Mesendoderm (in vitro differentiated cells): ENCODE measurements around the gene NBPF3.

ENCODE experiments used
- DNase-seq: peaks from one replicate; pipeline ENCODE4 v3.0.0; 2013
- H2AK5ac ChIP-seq: 2 replicates; pipeline ENCODE4 v1.6.1; 2013; ENCODE audit warnings: low read length, inconsistent platforms
- H2BK120ac ChIP-seq: 2 replicates; pipeline ENCODE4 v1.6.1; 2013; ENCODE audit warnings: low read depth, mild to moderate bottlenecking, low read length, moderate library complexity, mixed read lengths
- H2BK15ac ChIP-seq: replicated peaks from 2 replicates; pipeline ENCODE4 v1.6.1; 2013; ENCODE audit warnings: low read depth, mild to moderate bottlenecking, moderate library complexity
- H2BK5ac ChIP-seq: 2 replicates; pipeline ENCODE4 v1.6.1; 2013; ENCODE audit warnings: low read length, inconsistent platforms
- H3K18ac ChIP-seq: 2 replicates; pipeline ENCODE4 v1.6.1; 2013; ENCODE audit warnings: mild to moderate bottlenecking, low read length, mixed read lengths
- H3K23ac ChIP-seq: one replicate; pipeline ENCODE4 v1.6.1; 2013; ENCODE audit warnings: low read length
- H3K27ac ChIP-seq: 2 replicates; pipeline ENCODE4 v1.5.1; 2013; ENCODE audit warnings: low read depth, mild to moderate bottlenecking, inconsistent platforms, low read length, moderate library complexity
- H3K27me3 ChIP-seq: 2 replicates; pipeline ENCODE4 v1.6.1; 2013; ENCODE audit warnings: low read length, control low read depth, mild to moderate bottlenecking, inconsistent platforms; ENCODE audit not compliant: insufficient read depth, poor library complexity
- H3K36me3 ChIP-seq: 2 replicates; pipeline ENCODE4 v1.6.1; 2013; ENCODE audit warnings: low read length, inconsistent platforms; ENCODE audit not compliant: control insufficient read depth, insufficient read depth
- H3K4ac ChIP-seq: one replicate; pipeline ENCODE4 v1.6.1; 2013; ENCODE audit warnings: low read depth, mild to moderate bottlenecking, low read length, moderate library complexity
- H3K4me1 ChIP-seq: 2 replicates; pipeline ENCODE4 v1.6.1; 2013; ENCODE audit warnings: low read depth, low read length, inconsistent platforms; ENCODE audit not compliant: control insufficient read depth
- H3K4me2 ChIP-seq: 2 replicates; pipeline ENCODE4 v1.6.1; 2013; ENCODE audit warnings: low read length
- H3K4me3 ChIP-seq: 2 replicates; pipeline ENCODE4 v1.5.1; 2013; ENCODE audit warnings: mild to moderate bottlenecking, low read length
- H3K56ac ChIP-seq: one replicate; pipeline ENCODE4 v1.6.1; 2013; ENCODE audit warnings: low read length
- H3K79me1 ChIP-seq: 2 replicates; pipeline ENCODE4 v1.6.1; 2013; ENCODE audit warnings: low read length, inconsistent platforms
- H3K79me2 ChIP-seq: 2 replicates; pipeline ENCODE4 v1.6.1; 2013; ENCODE audit warnings: mild to moderate bottlenecking, low read length; ENCODE audit not compliant: control insufficient read depth, insufficient read depth
- H3K9ac ChIP-seq: 2 replicates; pipeline ENCODE4 v1.6.1; 2013; ENCODE audit warnings: low read length, inconsistent platforms
- H4K5ac ChIP-seq: one replicate; pipeline ENCODE4 v1.6.1; 2013; ENCODE audit warnings: low read length
- H4K8ac ChIP-seq: one replicate; pipeline ENCODE4 v1.6.1; 2013; ENCODE audit warnings: low read depth, mild to moderate bottlenecking, control low read depth, low read length, moderate library complexity
- WGBS: extraction: QIAGEN DNeasy Blood & Tissue Kit; methylation state at CpG from one replicate; pipeline ENCODE4 v1.1.7; 2013; ENCODE audit warnings: low lambda C conversion rate, missing lambda C conversion rate; ENCODE audit not compliant: insufficient coverage; ENCODE audit errors: extremely low coverage; 5-methylcytosine and 5-hydroxymethylcytosine counted together

The NBPF3 gene

GRCh38 chr1:21507511-21508270 lies 67.8 kb downstream of the NBPF3 start:
- WGBS, result no CpG with 5 or more reads among the region's 1 CpG
- Histone ChIP-seq H3K79me2 (peaks cover 20% of the 10 kb centered on the region), H2BK15ac (no peak overlapping the region), H2BK120ac (no peak overlapping the region), H3K18ac (no peak overlapping the region), H3K56ac (no peak overlapping the region), H3K4ac (no peak overlapping the region), H3K36me3 (no peaks in the 10 kb centered on the region), H3K9ac (no peak overlapping the region), H2BK5ac (no peak overlapping the region), H4K8ac (no peak overlapping the region), H3K4me1 (peaks cover 10% of the 10 kb centered on the region), H3K4me2 (no peak overlapping the region), H3K79me1 (peaks cover 12% of the 10 kb centered on the region), H3K23ac (no peak overlapping the region), H3K27ac (no peak overlapping the region), H3K4me3 (no peak overlapping the region), H4K5ac (no peak overlapping the region), H2AK5ac (no peak overlapping the region), H3K27me3 (no peaks in the 10 kb centered on the region)
- no peak for DNase-seq

- Histone ChIP-seq H3K27me3 (no peaks in the 10 kb centered on the region), H3K4me3 (no peak overlapping the region), H3K56ac (peak overlapping the region; percentile 85), H3K18ac (no peak overlapping the region), H4K8ac (no peak overlapping the region), H4K5ac (no peak overlapping the region), H2BK120ac (no peak overlapping the region), H3K9ac (peak overlapping the region; percentile 65), H3K4ac (no peak overlapping the region), H3K36me3 (no peaks in the 10 kb centered on the region), H3K27ac (no peak overlapping the region), H3K23ac (peak overlapping the region; percentile 80), H3K4me1 (peaks cover 10% of the 10 kb centered on the region), H2BK15ac (no peak overlapping the region), H3K4me2 (peak overlapping the region; percentile 71), H3K79me2 (peaks cover 26% of the 10 kb centered on the region), H2BK5ac (no peak overlapping the region), H2AK5ac (no peak overlapping the region), H3K79me1 (peaks cover 17% of the 10 kb centered on the region)
- DNase-seq, result peak; percentile 88
- no CpG with 5 or more reads among the region's 45 CpGs for WGBS
Observed at GRCh38 chr1:21508580-21509350, 68.8 kb downstream of the NBPF3 start.

GRCh38 chr1:21509351-21510112 lies 69.6 kb downstream of the NBPF3 start, which contains the start of gene ALPL:
TSS of gene ALPL (plus strand) at chr1:21509423. CDS start at chr1:21554082, 44,659 bp downstream.
- H3K4ac ChIP-seq, result peak within 1 kb of the TSS; percentile 46
- WGBS, result no CpG with 5 or more reads among the region's 67 CpGs
- no peak within 1 kb of the TSS for H2BK120ac ChIP-seq
- peaks cover 10% of the 10 kb centered on the region for H3K4me1 ChIP-seq
- peak within 1 kb of the TSS; percentile 75 for H3K4me3 ChIP-seq
- H3K23ac ChIP-seq, result peak within 1 kb of the TSS; percentile 80
- H2BK15ac ChIP-seq, result no peak within 1 kb of the TSS
- no peak within 1 kb of the TSS for H4K8ac ChIP-seq
- no peaks in the 10 kb centered on the region for H3K36me3 ChIP-seq
- peak within 1 kb of the TSS; percentile 19 for H3K18ac ChIP-seq
- H3K79me1 ChIP-seq, result peaks cover 24% of the 10 kb centered on the region
- peak within 1 kb of the TSS; percentile 94 for H3K56ac ChIP-seq
- no peak within 1 kb of the TSS for H3K27ac ChIP-seq
- peak within 1 kb of the TSS; percentile 97 for H3K4me2 ChIP-seq
- no peak within 1 kb of the TSS for H4K5ac ChIP-seq
- DNase-seq, result peak; percentile 58
- peaks cover 31% of the 10 kb centered on the region for H3K79me2 ChIP-seq
- H2AK5ac ChIP-seq, result no peak within 1 kb of the TSS
- H3K9ac ChIP-seq, result peak within 1 kb of the TSS; percentile 90
- H3K27me3 ChIP-seq, result no peaks in the 10 kb centered on the region
- H2BK5ac ChIP-seq, result no peak within 1 kb of the TSS

GRCh38 chr1:21510113-21510493 lies 70.2 kb downstream of the NBPF3 start:
- Histone ChIP-seq H3K27me3 (no peaks in the 10 kb centered on the region), H2BK120ac (no peak overlapping the region), H3K4me3 (peak overlapping the region; percentile 75), H4K5ac (no peak overlapping the region), H3K9ac (peak overlapping the region; percentile 90), H3K79me2 (peaks cover 31% of the 10 kb centered on the region), H3K36me3 (no peaks in the 10 kb centered on the region), H4K8ac (no peak overlapping the region), H3K56ac (peak overlapping the region; percentile 94), H3K27ac (no peak overlapping the region), H3K4me2 (peak overlapping the region; percentile 97), H3K18ac (peak overlapping the region; percentile 19), H2BK15ac (no peak overlapping the region), H3K4ac (peak overlapping the region; percentile 46), H3K23ac (no peak overlapping the region), H2AK5ac (no peak overlapping the region), H3K4me1 (peaks cover 10% of the 10 kb centered on the region), H2BK5ac (no peak overlapping the region), H3K79me1 (peaks cover 26% of the 10 kb centered on the region)
- no CpG with 5 or more reads among the region's 12 CpGs for WGBS
- peak; percentile 93 for DNase-seq

- H3K36me3 ChIP-seq, result no peaks in the 10 kb centered on the region
- peaks cover 10% of the 10 kb centered on the region for H3K4me1 ChIP-seq
- no peak overlapping the region for H3K4me3 ChIP-seq
- H3K4me2 ChIP-seq, result peak overlapping the region; percentile 97
- no peak overlapping the region for H3K27ac ChIP-seq
- peak overlapping the region; percentile 90 for H3K9ac ChIP-seq
- DNase-seq, result peak; percentile 56
- H3K79me2 ChIP-seq, result peaks cover 31% of the 10 kb centered on the region
- H3K18ac ChIP-seq, result no peak overlapping the region
- no peak overlapping the region for H2BK120ac ChIP-seq
- no peak overlapping the region for H4K8ac ChIP-seq
- no peak overlapping the region for H3K23ac ChIP-seq
- peak overlapping the region; percentile 20 for H2AK5ac ChIP-seq
- H2BK5ac ChIP-seq, result no peak overlapping the region
- H3K4ac ChIP-seq, result no peak overlapping the region
- no peak overlapping the region for H4K5ac ChIP-seq
- peak overlapping the region; percentile 86 for H3K56ac ChIP-seq
- WGBS, result no CpG with 5 or more reads among the region's 9 CpGs
- no peak overlapping the region for H2BK15ac ChIP-seq
- H3K27me3 ChIP-seq, result no peaks in the 10 kb centered on the region
- peaks cover 26% of the 10 kb centered on the region for H3K79me1 ChIP-seq
Observed at GRCh38 chr1:21510885-21511578, 71.1 kb downstream of the NBPF3 start.
